ENCODE results near the gene SARS1.

GRCh38 chr1:109238382-109238781 is 24.7 kb downstream of the SARS1 start:
- no peak for TF ChIP-seq CTCF (IDR thresholded peaks at IDR 0.05)
- no peak for TF ChIP-seq POLR2A (IDR thresholded peaks at IDR 0.05)

All from prostate gland (tissue), 2 donors.